GM23248 (cell line): ENCODE results near the gene PLAAT2.

Experiments
- EZH2 ChIP-seq: fragments of 200-600 bp; sonication (generic); IDR thresholded peaks from 2 replicates; pipeline ENCODE4 v1.6.1; 2018; ENCODE audit warnings: antibody characterized with exemption, mild to moderate bottlenecking; ENCODE audit not compliant: insufficient read depth, poor library complexity, severe bottlenecking
- EZH2phosphoT487 ChIP-seq: fragments of 200-600 bp; sonication (generic); IDR thresholded peaks from 2 replicates; pipeline ENCODE4 v1.6.1; 2018; ENCODE audit warnings: antibody characterized with exemption, moderate library complexity, mild to moderate bottlenecking, low read depth; ENCODE audit not compliant: insufficient read depth

GRCh38 chr11:63536669-63537292 lies 26.4 kb downstream of the PLAAT2 start, which contains the start of gene PLAAT4:
- no peak for TF ChIP-seq EZH2
- TF ChIP-seq EZH2phosphoT487, result no peak
